OCI-LY7 (cell line): ENCODE data around the gene CELF4.

Source experiments
- EZH2phosphoT487 ChIP-seq: fragments of 200-600 bp; sonication (generic); IDR thresholded peaks from 2 replicates; pipeline ENCODE4 v1.6.1; 2018; ENCODE audit warnings: low read depth, borderline replicate concordance, mild to moderate bottlenecking, mixed run types, antibody characterized with exemption, low read length, moderate library complexity, mixed read lengths
- TF ChIP-seq, protein P1 (sequence below): fragments of 200-600 bp; sonication (generic); conservative IDR thresholded peaks from 2 replicates; pipeline ENCODE4 v1.5.1; 2014; ENCODE audit warnings: mild to moderate bottlenecking, antibody characterized with exemption, low read length, moderate library complexity, mixed read lengths

DNA sequence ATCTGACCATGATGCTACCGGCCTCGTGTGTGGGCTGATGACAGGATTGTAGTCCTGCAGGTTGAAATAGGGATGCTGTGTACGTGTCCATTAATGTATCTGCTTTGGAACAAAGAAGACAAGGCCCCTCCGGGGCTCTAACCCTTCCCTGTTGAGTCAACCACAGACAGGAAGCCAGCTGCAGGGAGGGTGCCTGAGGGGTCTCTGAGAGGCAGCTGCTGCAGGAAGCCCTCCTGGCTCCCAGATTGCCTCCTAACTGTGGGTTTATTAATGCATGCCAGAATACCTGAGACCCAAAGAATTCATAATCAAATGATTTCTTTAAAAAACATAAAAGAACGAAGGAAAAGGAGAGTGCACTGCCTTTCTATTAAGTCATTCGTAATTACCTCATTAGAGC is 140.4 kb downstream of the CELF4 start:
- TF ChIP-seq, protein P1, sequence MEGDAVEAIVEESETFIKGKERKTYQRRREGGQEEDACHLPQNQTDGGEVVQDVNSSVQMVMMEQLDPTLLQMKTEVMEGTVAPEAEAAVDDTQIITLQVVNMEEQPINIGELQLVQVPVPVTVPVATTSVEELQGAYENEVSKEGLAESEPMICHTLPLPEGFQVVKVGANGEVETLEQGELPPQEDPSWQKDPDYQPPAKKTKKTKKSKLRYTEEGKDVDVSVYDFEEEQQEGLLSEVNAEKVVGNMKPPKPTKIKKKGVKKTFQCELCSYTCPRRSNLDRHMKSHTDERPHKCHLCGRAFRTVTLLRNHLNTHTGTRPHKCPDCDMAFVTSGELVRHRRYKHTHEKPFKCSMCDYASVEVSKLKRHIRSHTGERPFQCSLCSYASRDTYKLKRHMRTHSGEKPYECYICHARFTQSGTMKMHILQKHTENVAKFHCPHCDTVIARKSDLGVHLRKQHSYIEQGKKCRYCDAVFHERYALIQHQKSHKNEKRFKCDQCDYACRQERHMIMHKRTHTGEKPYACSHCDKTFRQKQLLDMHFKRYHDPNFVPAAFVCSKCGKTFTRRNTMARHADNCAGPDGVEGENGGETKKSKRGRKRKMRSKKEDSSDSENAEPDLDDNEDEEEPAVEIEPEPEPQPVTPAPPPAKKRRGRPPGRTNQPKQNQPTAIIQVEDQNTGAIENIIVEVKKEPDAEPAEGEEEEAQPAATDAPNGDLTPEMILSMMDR: no peak
- no peak for TF ChIP-seq EZH2phosphoT487
